NCI-H2081 treated with DMSO at 0.1 percent for 48 hours (cell line): ENCODE measurements around the gene DAB2IP.

Source experiments
- DNase-seq: peaks from one replicate; lab custom pipeline; 2025; lab: John Stamatoyannopoulos, UW

DAB2IP gene

GRCh38 chr9:121818841-121819427, 167.5 kb downstream of the DAB2IP start:
- DNase-seq, result no peak

- DNase-seq, result no peak
These were observed 168.2 kb downstream of the DAB2IP start for GRCh38 chr9:121819428-121820231.

GRCh38 chr9:121820286-121821005, 169.0 kb downstream of the DAB2IP start:
- no peak for DNase-seq

- no peak for DNase-seq
These were observed 169.9 kb downstream of the DAB2IP start for GRCh38 chr9:121821326-121821725.

- no peak for DNase-seq
These were observed 171.0 kb downstream of the DAB2IP start for GRCh38 chr9:121822093-121823085.

- no peak for DNase-seq
These were observed 172.2 kb downstream of the DAB2IP start for GRCh38 chr9:121823451-121824169.

GRCh38 chr9:121824651-121825030, 173.2 kb downstream of the DAB2IP start:
- DNase-seq, result no peak

DNA sequence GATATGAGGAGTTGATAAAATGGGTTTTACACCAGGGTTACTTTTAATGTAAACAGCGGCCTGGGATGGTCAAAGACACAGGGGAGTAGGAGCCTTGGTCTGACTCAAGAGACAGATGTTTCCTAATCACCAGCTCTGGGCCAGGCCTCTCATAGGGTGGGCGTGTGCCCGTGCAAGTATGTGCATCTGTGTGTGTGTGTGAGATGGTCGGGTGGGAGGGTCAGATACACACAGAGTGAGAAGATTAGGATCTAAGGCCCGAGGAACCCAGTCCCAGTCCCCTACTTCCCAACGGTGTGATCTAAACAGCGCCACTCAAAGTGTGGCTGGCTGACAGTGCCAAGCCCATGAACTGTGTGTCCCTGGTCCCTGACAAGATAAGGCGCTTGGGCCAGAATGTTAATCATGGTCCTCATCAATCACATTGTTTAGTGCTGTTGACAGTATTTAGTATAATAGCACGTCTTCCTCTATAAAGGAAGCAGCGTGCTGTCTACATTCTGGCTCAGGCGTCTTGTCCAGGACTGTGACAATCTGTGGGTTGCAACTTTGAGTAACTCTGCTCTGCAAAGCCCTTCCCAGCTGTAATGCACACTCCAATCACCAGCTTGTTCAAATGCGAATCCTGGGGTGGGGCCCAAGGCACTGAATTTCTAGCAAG, 173.7 kb downstream of the DAB2IP start:
- no peak for DNase-seq

GRCh38 chr9:121826711-121827110, 175.3 kb downstream of the DAB2IP start:
- DNase-seq, result no peak

DNA sequence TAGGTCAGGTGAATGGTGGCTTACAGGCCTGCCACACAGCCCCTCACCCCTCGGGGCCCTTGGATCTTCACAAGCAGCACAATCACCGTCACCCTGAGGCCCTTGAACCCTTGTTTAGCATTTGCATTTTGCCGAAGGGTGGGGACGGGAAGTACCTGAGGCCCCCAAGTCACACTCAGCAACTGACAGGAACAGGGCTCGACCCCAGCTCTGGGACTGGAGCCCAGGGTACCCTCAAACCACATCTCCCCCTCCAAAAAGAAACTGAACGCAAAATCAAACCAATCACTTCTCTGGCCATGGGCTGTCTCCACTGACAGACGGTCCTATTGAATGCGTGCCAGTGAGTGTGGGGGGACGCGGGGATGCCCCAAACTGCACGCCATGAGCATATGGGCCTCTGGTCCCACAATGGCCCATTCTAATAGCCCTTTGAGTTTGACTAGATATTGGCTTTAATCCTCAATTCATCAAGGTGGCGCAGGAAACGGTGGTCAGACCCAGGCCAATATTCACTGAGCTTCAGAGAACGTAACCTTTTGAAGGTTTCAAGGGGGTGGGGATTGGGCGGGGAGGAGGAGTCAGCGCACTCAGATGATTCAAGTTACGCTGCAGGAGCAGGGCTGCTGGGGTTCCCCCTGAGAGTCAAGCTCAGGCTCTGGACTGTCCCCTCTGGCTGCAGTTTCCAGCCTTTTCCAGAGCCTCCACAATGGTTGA, 176.0 kb downstream of the DAB2IP start:
- no peak for DNase-seq

DNA sequence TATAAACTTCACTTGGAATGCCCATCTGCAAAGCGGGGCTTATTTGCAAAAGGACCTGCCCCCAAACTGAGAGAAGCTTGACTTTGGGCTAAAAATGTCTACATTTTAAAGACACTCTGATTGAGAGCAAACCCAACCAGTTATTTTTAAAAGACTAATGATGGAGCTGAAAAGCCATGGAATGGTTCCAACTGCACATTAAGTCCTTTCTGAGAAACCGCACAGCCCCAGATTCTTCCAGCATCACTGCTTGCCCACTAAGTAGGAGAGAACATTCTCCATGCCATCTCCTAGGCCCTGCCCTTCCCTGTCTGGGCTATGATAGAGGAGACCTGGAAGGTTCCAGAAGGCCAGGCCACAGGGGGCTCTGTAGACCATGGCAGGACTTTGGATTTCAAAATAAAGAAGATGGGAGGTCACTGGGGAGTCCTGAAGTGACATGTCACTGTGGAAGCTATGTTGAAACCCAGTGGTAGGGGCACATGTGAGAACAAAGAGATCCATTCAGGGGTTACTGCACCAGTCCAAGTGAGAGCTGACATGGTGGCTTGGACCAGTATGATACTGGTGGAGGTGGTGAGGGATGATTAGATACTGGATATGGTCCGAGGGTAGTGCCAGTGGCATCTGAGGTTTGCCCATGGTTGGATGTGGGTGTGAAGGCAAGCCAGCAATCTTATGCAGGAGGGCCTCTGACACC, 179.2 kb downstream of the DAB2IP start:
- DNase-seq, result no peak

DNA sequence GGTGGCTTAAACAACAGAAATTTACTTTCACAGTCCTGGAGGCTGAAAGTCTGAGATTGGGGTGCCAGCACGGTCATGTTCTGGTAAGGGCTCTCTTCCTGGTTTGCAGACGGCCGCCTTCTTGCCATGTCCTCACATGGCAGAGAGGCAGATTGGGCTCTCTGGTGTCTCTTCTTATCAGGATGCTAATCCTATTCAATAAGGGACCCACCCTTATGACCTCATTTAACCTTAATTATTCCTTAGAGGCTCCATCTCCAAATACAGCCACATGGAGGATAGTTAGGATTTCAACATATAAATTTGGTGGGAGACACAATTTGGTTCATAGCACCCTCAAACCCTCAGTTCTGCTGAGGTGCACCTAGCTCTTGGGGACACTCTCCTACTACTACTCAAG, 180.4 kb downstream of the DAB2IP start:
- DNase-seq, result no peak

DNA sequence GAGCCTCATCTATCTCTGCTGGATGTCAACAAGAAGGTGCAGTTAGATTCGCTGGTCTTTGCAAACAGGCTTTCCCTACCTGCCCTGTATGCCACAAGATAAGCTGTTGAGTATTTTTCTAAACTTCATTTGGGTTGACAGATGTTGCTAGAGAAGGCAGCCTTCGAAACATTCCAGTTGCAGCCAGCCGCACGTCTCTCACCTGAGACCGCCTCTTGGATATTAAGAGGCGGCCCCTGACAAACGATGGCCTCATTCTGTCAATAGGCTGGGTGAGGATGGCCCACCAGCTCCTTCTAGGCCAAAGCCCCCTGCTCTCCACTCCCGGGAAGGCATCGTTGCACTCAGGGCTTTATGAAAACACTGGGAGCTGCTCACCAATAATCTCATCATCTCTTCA, 181.6 kb downstream of the DAB2IP start:
- no peak for DNase-seq
